Pulmonary artery endothelial cell (primary cell): Measurements from ENCODE around the gene CCNJL. TPM values are rescaled to one million over a fixed set of nuclear protein-coding genes. Genes with fewer than 3 reads are reported as not detected.

Source experiments
- DNase-seq: peaks from one replicate; pipeline ENCODE4 v3.0.0-alpha.2; 2011; ENCODE audit warnings: low read depth, low spot score
- total RNA-seq: library from RNA; depleted of rRNA; stranded (reverse); fragments of >200 nt; gene quantifications from 2 replicates; pipeline ENCODE4 v1.2.3, GENCODE V29; 2014

Gene CCNJL
- total RNA-seq, 1 donor from 2014 or later, result 2.7 TPM

- DNase-seq, result no peak
Observed at GRCh38 chr5:160333721-160334120, 21.4 kb upstream of the CCNJL start.

- no peak for DNase-seq
Observed at GRCh38 chr5:160330212-160330611, 17.8 kb upstream of the CCNJL start.

- DNase-seq, result no peak
Observed at GRCh38 chr5:160327818-160328217, 15.5 kb upstream of the CCNJL start.

- DNase-seq, result no peak
Observed at GRCh38 chr5:160326981-160327380, 14.6 kb upstream of the CCNJL start.

- no peak for DNase-seq
Observed at GRCh38 chr5:160325716-160326115, 13.4 kb upstream of the CCNJL start.

GRCh38 chr5:160324886-160325285 is 12.5 kb upstream of the CCNJL start:
- no peak for DNase-seq

- DNase-seq, result no peak
Observed at GRCh38 chr5:160318409-160318808, 6.0 kb upstream of the CCNJL start.

- no peak for DNase-seq
Observed at GRCh38 chr5:160317434-160317833, 5.1 kb upstream of the CCNJL start.

GRCh38 chr5:160315968-160316367 is 3.6 kb upstream of the CCNJL start:
- DNase-seq, result peak; percentile 37

GRCh38 chr5:160312960-160313727 is 780 bp upstream of the CCNJL start:
- no peak for DNase-seq

GRCh38 chr5:160311491-160312133 is 752 bp downstream of the CCNJL start:
- no peak for DNase-seq

- DNase-seq, result no peak
Observed at GRCh38 chr5:160310552-160311295, 1.6 kb downstream of the CCNJL start.

GRCh38 chr5:160310140-160310539 is 2.2 kb downstream of the CCNJL start:
- no peak for DNase-seq

GRCh38 chr5:160306696-160307095 is 5.7 kb downstream of the CCNJL start:
- DNase-seq, result no peak

- DNase-seq, result no peak
Observed at GRCh38 chr5:160305319-160305718, 7.0 kb downstream of the CCNJL start.

GRCh38 chr5:160303690-160304089 is 8.7 kb downstream of the CCNJL start:
- DNase-seq, result no peak

GRCh38 chr5:160298189-160298588 is 14.2 kb downstream of the CCNJL start:
- no peak for DNase-seq

- no peak for DNase-seq
Observed at GRCh38 chr5:160297776-160298175, 14.6 kb downstream of the CCNJL start.

- no peak for DNase-seq
Observed at GRCh38 chr5:160297004-160297403, 15.4 kb downstream of the CCNJL start.

GRCh38 chr5:160296496-160296895 is 15.9 kb downstream of the CCNJL start:
- no peak for DNase-seq

GRCh38 chr5:160293901-160294561 is 18.3 kb downstream of the CCNJL start:
- DNase-seq, result no peak

- DNase-seq, result no peak
Observed at GRCh38 chr5:160293386-160293785, 19.0 kb downstream of the CCNJL start.
